NCI-H510A (cell line): ENCODE results near the gene MAB21L4.
A peak's percentile ranks its signal among the peaks of the same experiment; 100 is the strongest.

ENCODE experiments used
- DNase-seq: peaks from one replicate; lab custom pipeline; 2025; lab: John Stamatoyannopoulos, UW

The MAB21L4 gene

DNA sequence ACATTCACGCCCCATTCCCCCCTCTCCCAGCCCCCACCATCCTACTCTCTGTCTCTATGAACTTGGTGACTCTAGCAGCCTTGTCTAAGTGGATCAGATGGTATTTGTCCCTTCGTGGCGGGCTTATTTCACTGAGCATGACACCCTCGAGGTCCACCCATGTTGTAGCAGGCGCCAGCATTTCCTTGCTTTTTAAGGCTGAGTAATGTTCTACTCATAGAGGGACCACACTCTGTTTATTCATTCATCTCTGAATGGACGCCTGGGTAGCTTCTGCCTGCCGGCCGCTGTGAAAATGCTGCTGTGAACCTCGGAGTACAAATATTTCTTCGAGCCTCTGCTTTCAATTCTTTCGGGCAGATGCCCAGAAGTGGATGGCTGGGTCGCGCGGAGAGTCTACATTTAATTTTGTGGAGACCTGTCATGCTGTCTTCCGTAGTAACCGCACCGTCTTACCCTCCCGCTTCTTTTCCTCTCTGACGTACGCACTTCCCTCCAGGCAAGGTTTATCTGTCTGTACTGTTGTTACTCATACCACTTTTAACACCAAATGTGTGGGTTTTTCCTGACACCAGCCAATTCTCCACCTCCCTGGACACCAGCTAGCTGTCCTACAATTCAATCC lies 15.8 kb upstream of the MAB21L4 start:
- no peak for DNase-seq

DNA sequence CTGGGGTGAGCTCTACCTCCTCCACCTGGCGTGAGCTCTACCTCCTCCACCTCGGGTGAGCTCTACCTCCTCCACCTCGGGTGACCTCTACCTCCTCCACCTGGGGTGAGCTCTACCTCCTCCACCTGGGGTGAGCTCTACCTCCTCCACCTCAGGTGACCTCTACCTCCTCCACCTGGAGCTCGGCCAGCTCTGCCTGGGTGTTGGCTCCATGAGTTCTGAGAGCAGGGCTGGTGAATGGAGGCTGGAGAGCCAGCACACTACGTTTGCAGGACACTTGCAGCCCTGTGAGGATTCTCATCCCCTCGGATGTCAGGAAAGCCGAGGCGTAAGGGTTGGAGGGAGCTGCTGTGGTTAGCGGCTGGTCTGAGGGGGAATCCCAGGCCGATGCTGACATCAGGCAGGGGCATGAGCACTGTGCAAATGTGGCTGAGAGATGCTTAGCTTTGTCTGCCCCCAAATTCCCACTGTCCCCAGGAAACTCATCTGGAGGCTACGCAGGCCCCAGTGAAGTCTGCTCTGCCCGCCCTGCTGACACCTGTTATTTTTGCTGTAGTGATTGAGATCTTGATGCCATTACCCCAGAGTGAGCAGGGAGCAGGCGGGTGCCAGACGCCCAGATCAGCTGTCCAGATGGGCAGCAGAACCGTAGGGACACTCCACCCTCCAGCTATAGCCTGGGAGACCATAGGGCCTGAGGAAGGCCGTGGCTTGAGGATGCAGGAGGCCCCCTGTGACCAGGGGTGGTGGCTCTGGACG lies 13.4 kb upstream of the MAB21L4 start:
- no peak for DNase-seq

DNA sequence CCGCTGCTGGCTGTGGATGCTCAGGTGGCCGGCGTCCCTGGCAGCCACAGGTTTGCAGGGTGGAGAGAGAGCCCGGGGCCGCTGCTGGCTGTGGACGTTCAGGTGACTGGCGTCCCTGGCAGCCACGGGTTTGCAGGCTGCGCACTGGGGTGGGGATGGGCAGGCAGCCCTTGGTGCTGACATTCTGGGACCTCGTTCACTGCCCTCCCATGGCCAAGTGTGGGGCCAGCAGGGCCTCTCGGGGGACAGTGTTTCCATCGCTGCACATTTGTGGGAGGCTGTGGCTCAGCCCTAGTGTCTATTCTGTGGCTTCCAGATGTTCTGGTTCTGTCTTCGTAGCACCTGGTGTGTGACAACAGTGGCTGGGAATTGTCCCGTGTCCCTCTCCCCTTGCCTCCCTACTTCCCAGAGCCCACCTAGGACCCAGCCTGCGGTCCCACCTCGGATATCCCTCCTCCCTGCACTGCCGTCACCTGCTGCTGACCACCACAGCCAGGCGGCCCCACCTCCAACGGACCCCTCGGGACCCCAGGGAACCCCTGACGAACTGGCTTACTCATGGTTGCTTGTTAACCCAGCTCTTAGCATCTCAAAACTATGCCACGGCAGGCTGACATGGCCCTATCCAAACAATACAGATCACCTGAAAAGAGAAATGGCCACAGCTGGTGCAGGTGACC lies 11.1 kb upstream of the MAB21L4 start:
- no peak for DNase-seq

DNA sequence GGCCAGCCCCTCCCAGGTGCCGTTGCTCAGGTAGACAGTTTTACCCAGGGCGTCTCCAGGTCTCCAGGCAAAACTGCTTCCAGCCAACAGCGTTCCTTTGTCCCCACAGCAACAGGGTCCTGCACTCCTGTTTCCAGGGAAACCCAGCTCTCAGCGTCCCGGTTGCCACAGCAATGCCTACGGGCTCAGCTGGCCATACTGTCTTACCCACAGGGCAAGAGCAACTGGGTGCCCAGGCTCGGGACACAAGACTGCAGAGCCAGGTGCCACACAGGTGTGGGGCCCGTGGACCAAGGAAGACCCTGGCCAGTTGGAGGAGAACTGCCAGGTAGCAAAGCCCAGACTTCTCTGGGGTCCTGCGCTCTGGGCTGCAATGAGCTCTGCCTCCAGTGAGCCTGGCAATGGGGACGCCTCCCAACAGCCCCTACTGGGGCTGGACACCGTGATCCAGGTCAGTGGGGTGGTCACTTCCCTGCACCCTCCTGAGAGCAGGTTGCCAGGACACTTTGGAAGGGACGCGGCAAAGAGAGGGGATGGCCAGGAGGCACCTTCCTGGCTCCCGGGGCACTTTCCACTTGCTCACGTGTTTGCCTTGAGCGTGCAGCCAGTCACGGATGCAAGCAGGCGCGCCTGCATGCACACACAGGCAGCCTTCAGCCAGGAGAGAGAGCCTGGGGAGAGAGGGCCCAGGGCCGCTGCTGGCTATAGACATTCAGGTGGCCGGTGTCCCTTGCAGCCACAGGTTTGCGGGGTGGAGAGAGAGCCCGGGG lies 10.4 kb upstream of the MAB21L4 start, which contains the start of gene CROCC2:
TSS of gene CROCC2 (plus strand) at position 196 of the 770 bp plus-strand sequence. CDS start at position 374, 178 bp downstream.
- no peak for DNase-seq

DNA sequence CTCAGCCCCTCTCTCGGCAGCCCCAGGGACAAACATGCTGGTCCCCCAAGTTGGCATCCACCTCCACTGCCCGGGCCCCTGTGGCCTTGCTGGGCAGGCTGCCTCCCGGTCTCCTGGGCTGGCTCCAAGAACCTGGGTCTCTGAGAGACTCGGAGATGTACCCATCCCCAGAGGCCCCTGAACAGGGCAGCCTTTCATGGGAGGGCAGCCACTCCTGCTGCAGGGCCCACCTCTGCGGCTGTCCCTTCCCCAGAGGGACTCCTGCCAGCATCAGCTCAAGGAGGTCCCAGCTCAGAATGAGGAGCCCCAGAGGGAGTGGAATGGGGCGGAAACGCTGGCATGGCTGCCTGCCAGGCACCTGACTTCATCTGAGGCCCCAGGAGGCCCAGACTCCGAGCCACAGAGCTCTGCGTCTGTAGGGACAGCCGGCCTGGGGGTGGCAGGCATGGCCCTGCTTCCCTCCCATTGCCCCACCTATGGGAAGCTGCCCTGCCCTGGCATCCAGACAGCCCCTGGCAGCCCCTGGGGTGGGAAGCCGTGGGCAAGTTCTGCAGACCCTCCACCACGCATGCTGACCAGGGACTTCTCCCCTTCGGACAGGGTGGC lies 9.3 kb upstream of the MAB21L4 start:
- no peak for DNase-seq

DNA sequence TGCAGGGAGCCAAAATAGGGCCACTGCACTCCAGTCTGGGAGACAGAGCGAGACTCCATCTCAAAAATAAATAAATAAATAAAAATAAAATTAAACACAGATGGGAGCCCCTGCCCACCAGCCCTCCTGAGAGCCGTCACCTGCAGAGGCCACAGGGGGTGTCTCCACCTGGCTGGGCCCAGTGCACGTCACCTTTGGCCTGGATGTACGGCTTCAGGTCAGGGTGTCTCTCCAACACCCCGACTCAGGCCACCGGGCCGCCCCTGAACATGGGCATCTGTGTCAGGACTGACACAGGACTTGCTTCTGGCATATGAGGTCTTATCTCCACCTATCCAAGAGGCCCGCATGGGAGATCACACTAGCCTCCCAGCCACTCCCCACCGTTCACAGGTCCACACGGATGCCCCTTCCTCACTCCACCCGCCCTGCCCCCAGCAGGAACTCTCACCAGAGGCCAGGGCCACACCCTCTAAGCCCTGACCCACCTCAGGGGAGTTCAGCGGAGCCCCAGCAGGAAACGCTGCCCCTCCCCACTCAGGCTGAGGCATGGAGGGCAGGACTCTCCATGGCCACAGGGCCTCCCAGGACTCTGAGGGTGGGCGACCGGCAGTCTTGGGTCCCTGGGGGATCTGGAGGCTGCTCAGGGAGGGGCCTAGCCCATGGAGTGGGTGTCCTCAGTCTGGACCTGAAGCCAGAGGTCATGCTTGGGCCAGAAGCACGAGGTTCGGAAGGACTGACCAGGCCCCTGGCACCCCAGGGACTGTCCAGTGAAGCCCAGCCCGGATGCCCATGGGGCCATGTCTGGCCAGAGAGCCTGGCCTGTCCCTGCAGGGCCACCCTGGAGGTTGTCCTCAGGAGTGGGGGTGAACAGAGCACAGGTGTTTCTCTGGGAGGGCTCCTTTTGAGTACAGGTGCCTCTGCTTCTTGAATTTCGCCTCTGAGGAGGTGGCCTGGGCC lies 8.5 kb upstream of the MAB21L4 start:
- no peak for DNase-seq

DNA sequence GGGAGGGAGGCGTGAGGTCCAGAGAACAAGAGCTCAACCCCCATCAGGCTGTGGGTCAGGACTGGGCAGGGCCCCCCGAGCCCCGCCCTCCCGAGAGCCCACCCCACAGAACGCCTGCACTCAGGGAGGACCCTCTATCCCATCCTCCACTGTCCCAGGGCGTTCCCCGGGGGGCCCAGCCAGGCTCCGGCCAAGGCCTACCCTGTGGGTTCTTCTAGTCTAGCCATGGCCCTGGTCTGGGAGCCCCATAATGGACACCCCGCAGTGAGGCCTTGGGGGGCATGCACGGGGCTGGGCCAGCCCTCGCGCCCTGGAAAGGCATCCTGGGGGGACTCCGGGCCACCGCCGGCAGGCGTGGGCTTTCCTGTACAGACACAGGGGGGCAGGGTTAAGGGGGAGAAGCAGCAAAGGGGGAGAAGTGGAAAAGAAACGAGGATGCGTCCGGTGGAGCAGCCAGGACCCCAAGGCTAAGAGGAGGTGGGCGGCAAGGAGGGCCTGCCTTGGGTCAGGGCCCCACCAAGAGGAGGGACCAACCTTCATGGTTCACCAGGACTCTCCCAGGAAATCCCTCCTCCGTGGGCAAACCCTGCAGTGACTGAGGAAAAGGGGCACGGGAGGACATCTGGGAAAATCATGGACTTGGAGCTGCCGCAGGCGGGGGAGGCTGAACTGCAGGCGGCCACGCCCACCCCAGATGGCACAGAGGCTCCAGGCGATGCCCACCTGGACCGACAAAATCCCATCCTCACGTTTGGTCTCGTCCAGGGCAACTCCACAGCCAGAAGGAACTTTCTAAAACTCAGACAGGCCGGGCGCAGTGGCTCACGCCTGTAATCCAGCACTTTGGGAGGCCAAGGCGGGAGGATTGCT lies 7.5 kb upstream of the MAB21L4 start:
- DNase-seq, result no peak

DNA sequence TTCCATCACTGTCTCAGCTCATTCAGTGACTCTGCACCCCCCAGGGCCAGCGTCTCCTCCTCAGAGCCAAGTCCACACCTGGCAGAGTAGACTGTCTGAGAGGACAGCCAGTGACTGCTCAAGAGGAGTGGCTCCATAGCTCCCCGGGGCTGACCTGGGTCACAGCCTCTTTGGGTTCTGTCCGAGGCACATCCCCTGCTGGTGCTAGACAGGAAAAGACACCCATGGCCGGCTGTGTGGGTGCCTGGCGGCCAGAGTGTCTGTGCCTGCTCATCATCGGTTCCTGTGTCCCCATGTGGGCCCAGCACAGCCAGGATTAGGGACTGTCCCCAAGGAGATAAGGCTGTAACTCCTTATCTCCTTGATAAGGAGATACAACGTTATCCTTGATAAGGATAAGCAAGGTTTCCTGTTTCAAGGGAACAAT lies 6.7 kb upstream of the MAB21L4 start:
- DNase-seq, result no peak

DNA sequence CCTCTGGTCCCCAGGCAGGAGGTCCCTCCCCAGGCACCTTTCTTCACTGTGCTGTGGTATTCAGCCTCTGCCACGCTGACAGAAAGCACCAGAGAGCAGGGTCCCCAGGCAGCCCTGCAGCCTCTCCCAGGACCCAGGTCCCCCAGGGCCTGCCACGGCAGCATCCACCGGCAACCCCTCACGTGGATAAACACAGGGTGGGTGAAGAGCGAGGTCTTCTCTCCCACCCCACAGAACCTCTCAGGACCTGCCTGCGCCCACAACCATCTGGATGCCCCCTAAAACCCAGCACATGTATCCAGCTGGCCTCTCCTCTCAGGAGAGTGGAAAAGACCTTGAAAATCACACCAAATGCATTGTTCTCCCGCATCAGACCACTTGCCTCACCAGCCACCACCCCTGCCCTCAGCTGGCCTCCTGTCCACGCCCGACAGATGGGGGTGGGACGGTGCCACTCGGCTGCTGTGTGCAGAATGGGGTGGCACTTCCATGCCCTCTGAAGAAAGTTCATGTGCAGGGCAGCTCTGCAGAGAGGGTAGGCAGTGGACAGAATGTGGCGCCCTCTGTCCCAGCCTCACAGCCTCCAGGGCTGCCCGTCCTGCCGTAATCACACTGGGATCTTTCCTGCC lies 6.1 kb upstream of the MAB21L4 start:
- DNase-seq, result no peak

DNA sequence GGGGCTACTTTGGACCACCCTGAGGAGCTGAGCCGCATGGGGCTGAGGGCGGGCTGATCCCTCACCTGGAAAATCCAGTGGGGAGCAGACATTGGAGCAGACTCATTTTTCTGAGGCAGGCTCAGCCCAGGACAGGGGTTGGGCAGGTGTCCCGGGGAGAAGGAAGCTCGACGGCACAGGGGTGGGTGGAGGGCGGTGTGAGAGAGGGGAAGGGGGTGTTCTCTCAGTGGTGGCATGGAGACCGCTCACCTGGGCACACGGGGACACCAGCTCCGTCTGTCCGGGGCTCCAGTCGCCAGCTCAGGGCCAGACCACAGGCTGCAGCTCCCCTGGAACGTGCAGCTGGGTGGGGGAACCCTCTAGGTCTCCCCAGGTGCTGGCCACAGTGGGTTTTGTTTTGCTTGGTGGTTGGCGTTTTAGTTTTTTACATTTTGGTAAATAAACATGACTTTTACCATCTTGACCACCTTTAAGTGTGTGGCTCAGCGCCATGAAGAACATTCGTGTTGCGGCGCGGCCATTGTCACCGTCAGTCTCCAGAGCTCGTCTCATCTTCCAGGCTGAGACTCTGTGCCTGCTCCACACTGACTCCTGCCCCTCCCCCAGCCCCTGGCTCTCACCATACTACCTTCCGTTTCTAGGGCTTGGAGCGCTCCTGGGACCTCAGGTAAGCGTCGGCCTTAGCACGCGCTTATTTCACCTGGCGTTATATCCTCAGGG lies 4.3 kb upstream of the MAB21L4 start:
- no peak for DNase-seq

DNA sequence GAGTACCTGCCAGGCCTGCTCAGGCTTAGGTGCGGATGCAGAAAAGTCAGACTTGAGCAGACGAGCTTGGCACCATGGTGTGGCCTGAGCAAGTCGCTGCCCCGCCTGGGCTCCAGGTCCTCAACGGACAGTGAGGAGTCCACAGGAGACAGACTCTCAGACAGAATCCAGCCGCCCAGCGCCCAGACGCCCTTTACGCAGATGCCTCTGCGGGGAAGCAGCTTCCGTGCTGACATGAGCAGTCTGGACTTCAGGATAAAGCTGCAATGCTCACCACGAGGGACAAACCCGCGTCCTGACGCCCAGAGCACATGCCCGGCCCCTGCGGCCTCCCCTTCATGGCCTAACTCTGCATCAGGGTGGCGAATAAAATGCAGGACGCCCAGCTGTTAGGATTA lies 3.5 kb upstream of the MAB21L4 start:
- DNase-seq, result no peak

DNA sequence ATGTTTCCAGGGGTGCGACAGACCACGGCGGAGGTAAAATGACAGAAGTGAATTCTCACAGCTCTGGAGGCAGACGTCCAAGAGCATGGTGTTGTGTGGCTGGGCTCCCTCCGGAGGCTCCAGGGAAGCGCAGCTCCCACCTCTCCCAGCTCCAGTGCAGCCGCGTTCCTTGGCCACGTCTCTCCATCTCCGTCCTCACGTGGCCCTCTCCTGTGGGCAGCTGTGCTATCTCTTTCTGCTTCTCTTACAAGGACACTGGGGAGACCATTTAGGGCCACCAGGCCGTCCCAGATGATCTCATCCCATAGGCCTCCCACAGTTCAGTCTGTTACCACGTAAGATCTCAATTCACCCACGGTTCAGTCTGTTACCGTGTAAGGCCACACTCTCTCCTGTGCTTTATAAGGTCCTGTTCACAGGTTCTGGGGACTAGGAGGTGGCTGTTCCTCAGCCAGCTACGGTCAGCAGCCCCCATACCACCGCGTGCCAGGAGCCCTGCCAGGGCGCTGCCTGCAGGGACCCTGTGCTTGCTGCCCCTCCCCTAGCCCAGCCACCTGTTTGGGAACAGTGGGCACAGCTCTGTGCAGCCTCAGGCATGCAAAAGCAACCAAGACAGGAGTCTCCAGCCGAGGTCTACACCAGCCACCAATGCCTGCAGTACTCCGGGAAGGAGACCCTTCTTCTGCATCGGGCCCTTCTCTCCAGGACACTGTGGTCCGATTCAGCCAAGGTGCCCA lies 2.9 kb upstream of the MAB21L4 start:
- DNase-seq, result no peak

DNA sequence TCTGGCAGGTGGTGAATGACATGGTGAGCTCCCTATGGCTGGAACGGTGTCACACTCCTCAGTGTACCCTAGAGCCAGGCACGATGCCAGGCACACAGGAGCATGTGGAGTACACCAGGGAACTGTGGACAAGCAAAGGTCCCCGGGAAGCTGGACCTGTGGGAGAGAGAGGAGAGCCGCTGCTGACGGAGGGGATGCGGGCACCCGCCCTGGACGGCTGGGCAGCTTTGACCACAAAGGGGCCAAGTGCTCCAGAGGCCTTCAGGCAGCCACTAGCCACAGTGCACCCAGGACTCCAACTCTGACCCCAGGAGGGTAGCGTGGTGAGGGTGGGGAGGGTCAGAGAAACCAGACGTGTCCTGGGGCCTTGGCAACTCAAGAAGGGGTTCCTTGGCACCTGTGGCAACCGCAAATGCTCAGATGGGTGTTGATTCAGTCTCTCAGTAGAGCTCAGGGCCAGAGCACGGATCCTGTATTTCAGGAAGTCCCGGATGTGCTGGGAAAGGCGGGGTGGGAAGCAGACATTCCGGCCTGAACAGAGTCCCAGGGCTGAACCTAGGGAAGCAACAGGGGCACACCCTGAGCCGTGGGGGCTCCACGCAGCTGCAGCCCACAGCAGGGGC lies 2.3 kb upstream of the MAB21L4 start:
- no peak for DNase-seq

DNA sequence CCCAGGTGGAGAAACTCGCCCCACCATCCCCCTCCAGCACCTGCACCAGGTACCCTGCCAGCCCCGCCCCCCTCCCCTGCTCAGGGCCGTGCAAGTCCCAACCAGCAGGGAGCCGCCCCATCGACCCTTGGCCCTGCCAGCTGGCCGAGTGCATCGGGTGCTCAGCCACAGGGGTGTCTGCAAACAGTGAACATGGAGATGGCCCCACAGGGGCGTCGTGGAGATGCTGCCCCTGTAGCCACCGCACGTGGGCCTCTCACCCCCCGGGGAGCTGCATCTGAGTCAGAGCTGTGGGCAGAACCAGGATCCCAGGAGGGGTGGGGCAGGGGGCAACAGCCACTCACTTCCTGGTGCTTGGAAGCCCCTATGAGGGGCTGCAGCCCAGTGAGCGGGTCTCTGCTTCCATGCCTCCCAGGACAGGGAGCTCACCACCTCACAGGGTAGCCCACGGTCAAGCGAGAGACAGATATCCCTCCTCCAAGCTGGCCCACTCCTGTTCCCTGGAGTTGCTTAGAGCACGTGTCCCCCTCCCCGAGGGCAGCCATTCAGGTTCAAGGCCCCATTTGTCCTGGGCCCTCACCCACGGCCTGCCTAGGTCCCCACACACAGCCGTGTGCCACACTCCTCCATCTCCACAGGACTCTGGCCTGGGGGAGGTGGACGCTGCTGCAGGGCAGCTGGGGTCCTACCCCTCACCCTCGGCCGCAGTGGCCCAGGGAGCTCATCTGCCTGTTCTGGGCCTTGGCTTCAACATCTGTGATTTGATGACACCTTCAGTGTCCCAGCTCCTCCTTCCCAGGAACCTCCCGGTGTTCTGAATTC lies 1.1 kb upstream of the MAB21L4 start:
- DNase-seq, result peak; percentile 71

DNA sequence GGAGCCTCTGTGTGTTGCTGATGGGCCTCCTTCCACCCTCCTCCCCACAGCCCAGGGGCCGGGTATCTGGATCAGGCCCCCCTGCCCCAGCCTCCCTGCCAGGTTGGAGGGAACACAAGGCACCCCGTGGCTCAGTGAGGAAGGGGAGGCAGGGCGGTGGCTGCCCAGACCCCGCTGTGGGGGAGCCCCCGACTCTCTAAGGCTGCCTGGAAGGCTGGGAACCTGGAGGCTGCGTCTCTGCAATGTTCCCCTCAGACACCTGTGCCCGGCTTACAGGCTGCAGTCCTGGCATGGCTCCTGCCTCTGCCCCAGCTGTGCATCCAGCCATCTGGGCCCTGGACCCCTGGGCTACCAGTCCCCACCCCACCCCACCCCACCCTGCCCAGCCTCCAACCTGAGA lies 438 bp upstream of the MAB21L4 start:
- no peak for DNase-seq

DNA sequence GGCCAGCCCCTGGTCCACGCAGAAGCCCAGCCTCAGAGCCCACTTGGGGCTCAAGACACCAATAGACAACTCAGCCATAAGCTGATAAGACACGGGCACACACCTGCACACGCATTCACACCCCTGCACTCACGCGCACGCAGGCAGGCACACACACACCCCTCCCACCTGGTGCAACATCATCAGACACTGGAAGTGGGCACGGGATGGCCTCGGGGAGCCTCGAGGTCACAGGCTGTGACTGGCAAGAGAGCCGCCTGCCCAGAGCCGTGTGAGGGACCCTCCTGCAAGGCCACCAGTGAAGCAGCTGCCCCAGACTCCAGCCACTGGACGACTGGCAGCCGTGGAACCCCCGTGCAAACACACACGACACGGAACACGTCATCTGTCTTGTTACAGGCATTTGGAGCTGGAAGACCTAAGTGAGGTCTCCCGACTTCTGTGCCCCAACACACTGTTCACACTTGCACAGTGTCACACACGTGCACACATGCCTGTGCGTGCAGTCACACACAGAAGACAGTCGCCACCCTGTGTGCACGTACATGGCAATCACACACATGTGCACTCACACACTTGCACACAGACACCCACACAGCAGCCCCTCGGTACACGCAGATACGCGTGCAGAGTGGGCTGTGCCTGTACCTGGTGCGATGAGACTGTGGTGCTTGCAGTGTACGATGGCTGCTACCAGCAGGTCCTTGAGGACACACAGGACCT lies 959 bp downstream of the MAB21L4 start:
- no peak for DNase-seq
